ENCODE results near the gene NDE1.
A peak's percentile ranks its signal among the peaks of the same experiment; 100 is the strongest.

The NDE1 gene

DNA sequence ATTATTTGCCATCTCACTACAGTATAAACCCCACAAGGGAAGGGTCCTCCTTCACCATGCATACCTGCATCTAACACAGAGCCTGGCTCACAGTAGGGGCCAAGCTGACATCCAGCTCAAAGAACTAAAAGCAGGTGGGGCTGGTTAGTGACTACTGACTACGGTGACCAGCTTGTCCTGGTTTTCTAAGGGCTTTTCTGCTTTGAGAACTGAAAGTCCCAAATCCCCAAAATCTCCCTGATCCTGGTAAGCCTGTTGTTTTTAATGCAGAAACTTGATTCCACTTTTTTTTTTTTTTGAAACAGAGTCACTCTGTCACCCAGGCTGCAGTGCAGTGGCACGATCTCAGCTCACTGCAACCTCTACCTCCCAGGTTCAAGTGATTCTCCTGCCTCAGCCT is 89.4 kb downstream of the NDE1 start:
- no peak for DNase-seq

GRCh38 chr16:15739950-15740349 is 89.9 kb downstream of the NDE1 start:
- DNase-seq, result no peak

GRCh38 chr16:15741207-15741871 is 91.3 kb downstream of the NDE1 start:
- DNase-seq, result no peak

DNA sequence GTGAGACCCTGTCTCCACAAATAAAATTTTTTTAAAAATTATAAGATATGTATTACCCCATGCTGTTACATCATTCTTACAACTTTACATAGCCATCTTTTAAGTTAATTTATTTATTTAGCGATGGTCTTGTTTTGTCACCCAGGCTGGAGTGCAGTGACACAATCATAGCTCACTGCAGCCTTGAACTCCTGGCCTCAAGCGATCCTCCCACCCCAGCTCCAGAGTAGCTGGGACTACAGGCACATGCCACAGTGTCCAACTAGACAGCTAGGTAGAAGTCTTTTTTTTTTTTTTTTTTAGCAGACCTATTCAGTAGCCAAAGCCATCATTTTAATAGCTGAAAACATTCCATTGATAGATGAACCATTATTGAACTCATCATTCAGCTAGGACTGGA is 92.7 kb downstream of the NDE1 start:
- no peak for DNase-seq

- DNase-seq, result no peak
These were observed 93.6 kb downstream of the NDE1 start for GRCh38 chr16:15743657-15744056.

GRCh38 chr16:15746332-15746731 is 96.3 kb downstream of the NDE1 start:
- no peak for DNase-seq

DNA sequence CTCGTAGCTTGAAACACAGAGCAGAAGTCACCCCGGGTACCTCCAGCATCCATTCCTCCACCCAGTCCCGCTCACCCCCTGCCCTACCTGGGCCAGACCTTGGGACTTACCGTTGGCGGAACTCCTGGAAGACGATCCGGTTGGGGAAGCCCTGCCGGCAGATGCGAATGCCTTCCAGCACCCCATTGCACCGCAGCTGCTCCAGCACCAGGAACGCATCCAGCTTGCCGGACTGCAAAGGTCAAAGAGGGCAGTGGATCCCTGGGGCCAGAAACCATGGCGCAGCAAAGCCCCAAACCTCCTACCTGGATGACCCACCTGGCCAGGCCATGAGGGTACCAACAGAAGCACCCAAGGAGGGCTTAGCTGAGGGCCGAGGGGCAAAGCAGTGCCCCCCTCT is 97.9 kb downstream of the NDE1 start:
- no peak for DNase-seq

- DNase-seq, result no peak
These were observed 98.6 kb downstream of the NDE1 start for GRCh38 chr16:15748654-15749053.

DNA sequence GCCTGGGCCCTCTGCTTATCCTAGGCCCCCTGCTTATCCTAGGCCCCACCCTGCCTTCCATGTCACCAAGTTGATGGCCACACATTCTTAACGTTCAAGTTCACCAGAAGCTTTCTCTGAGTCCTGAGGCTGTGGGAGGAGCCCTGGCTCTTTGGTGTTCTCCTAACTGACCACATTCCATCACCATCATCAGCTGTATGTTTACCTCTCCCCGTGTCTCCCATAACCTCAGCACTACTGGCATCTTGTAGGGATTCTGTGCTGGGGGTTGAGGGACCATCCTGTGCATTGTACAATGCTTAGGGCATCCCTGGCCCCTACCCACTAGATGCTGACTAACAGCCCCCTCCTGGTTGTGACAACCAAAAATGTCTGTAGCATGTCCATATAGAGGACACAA is 99.3 kb downstream of the NDE1 start:
- no peak for DNase-seq

- no peak for DNase-seq
These were observed 99.9 kb downstream of the NDE1 start for GRCh38 chr16:15749985-15750384.

DNA sequence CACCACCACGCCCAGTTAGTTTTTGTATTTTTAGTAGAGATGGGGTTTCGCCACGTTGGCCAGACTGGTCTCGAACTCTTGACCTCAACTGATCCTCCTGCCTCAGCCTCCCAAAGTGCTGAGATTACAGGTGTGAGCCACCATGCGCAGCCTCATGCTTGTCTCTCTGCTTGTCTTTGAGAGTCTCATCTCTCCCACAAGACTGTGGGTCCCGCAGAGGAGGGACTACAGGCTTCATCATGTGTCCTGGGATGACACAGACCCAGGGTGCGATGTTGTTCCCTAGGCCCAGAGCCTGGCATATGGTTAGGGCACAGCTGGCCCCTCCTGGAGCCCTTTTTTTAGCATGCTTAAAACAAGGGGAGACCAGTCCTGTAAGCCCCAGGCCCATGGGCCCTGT is 101.9 kb downstream of the NDE1 start:
- DNase-seq, result no peak

DNA sequence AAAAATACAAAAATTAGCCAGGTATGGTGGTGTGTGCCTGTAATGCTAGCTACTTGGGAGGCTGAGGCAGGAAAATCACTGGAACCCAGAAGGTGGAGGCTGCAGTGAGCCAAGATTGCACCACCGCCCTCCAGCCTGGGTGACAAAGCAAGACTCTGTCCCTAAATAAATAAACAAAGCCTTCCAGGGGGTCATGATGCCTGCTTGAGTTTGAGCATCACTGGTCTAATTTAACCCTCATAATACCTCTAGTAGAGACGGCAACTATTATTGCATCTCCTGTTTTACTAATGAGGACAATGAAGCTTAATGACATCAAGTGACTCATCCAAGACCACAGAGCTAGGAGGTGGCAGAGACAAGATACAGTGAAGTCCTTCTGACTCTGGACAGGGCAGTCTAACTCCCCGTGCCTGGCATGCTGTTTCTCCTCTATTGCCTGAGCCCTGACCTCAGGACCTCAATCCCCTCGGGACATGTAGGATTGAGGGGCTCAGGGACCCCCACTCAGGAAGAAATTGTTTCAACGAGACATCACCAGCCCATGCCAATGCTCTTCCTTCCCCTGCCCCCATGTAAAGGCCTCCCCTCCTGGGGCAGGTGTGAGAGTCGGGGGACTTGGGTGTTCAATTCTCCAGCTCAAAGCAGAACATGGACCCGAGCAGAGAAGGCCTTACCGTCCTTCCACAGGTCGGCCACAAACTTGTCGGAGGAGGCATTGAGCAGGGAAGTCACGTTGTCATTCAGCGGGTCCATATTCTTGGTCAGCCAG is 102.9 kb downstream of the NDE1 start:
- no peak for DNase-seq

DNA sequence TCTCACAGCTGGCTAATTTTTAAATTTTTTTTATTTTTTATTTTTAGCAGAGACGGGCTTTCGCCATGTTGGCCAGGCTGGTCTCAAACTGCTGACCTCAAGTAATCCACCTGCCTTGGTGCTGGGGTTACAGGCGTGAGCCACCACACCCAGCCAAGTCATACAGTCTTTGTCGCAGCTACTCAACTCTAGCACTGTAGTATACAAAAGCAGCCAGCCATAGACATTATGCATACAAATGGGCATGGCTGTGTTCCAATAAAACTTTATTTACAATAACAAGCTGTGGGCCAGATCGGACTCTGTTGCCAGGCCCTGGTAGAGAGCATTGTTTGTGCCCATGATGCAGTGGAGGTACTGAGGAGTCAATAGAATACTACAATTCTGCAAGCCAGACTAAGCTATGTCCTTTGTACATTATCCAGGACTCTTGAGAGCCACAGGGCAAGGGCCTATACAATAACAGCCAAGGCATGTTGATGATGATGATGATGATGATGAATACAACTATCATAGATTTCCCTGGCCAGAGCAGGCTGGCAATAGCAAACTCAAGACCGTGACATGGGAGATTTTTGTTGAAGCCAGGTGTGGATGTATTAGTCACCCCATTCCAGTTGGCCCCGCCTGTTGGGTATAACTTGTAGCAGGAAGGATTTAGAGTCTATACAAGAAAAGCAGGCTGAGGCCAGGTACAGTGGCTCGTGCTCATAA is 104.9 kb downstream of the NDE1 start:
- DNase-seq, result no peak

GRCh38 chr16:15757077-15757386 is 107.0 kb downstream of the NDE1 start:
- no peak for DNase-seq

DNA sequence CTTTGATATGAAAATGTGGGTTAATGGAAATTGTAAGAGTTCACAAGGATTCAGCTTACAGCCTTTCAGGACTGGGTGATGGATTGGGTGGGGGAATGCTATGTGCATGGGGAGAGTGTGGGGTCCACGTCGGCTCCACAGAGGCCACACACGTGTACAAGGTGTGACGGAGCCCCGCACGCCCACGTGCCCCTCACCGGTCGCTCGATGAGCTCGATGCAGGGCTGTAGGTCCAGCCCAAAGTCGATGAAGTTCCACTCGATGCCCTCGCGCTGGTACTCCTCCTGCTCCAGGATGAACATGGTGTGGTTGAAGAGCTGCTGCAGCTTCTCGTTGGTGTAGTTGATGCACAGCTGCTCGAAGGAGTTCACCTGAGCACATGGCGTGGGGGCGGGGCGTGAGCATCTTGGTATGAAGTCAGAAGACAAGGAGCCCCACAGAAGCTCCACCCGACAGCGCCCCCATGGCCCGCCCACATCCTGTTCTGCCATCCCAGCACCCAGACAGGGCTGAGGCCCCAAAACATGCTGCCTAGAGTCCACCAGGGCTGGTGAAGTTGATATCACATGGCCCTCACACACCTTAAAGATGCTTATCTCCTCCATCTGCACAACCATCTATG is 107.7 kb downstream of the NDE1 start:
- no peak for DNase-seq

- no peak for DNase-seq
These were observed 109.0 kb downstream of the NDE1 start for GRCh38 chr16:15759070-15759469.

DNA sequence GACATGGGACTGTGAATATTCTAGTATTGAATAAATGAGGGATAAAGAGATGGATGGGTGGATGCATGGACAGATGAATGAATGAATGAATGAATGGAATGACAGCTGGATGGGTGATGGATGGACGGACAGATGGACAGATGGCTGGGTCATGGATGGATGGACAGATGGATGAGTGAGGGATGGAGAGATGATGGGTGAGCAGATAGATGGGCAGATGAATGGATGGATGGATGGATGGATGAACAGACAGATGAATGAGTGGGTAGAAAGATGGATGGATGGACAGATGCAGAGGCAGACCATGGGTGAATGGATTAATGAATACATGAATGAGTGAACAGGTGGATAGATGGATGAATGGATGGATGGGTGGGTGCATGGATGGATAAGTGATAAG is 110.1 kb downstream of the NDE1 start:
- no peak for DNase-seq

DNA sequence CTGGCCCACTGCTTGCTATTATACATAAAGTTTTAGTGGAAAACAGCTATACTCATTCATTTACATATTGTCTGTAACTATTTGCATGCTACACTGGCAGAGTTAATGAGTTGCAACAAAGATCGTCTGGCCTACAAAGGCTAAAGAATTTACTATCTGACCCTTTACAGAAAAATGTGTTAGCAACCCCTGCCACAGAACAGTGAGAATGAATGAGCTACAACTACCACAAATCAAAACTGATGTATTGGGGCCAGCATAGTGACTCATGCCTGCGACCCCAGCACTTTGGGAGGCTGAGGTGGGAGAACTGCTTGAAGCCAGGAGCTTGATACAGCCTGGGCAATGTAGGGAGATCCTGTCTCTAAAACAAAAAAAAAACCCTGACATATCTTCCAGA is 114.1 kb downstream of the NDE1 start:
- DNase-seq, result no peak

- DNase-seq, result no peak
These were observed 115.1 kb downstream of the NDE1 start for GRCh38 chr16:15765116-15765515.

GRCh38 chr16:15765880-15766279 is 115.8 kb downstream of the NDE1 start:
- peak; percentile 9 to 15 for DNase-seq

DNA sequence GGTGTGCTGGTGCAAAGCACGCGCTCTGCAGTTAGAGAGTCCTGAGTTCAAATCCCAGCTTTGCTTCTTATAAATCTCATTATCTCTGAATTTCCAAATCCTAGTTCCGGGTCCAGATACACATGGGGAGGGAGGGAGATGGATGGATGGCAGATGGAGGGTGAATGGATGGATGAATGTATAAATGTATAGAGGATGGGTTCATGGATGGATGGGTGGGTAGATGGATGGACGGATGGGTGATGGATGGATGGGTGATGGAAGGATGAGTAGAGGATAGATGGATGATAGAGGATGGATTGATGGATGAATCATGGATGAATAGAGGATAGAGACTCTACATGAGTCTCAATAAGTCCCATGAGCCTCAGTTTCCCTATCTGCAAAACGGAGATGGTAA is 116.9 kb downstream of the NDE1 start:
- no peak for DNase-seq

DNA sequence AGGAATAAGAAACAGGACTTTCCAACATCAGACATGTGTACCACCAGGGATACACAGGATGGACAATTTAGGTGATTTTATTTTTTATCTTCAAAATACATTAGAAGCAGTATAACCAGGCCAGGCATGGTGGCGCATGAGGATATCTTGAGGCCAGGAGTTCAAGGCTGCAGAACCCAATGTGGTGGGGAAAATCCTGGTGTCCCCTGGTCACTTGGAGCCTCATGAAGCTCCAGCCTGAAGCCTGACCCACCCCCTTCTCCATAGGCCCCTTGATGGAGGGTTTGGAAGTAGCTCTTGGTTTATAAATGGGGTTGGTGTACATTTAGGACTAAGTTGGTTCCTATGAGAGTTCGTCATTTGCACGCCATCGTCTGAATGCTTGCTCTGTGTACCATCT is 118.2 kb downstream of the NDE1 start:
- no peak for DNase-seq

GRCh38 chr16:15769239-15769638 is 119.2 kb downstream of the NDE1 start:
- DNase-seq, result no peak

GRCh38 chr16:15770107-15770506 is 120.1 kb downstream of the NDE1 start:
- DNase-seq, result no peak
